Stimulated activated CD4-positive, alpha-beta T cell treated with anti-CD3 and anti-CD28 coated beads, Interleukin-1b, Interleukin-23, amount 100 ng/mL, for 24 hours (primary cell): Measurements from ENCODE around the gene APMAP.

Source experiments
- DNase-seq, 4 experiments: peaks; one replicate each; pipeline ENCODE4 v3.0.0-alpha.2; 2020; ENCODE audit warnings: low read depth in 4 of 4, low spot score in 1 of 4

Gene APMAP

DNA sequence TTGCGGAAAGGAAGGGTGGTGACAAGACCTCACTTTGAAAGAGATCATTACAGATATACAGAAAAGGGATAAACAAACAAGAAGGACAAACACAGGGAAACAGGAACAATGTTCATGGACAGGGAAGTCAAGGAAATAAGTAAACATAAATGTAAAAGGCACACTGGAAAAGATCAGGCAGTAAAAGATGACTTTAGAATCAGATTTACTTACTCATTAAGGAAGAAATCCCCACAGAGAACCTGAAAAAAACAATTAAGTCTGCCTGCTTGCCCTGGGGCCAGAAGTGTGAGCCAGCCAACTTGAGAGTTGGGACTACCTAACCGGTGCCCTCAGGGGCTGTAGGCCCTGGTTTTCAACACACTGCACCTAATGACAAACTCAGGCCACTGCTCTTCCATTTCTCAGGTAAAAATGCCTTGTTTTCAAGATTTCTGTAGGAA, 1.7 kb downstream of the APMAP start:
- no peak for DNase-seq

DNA sequence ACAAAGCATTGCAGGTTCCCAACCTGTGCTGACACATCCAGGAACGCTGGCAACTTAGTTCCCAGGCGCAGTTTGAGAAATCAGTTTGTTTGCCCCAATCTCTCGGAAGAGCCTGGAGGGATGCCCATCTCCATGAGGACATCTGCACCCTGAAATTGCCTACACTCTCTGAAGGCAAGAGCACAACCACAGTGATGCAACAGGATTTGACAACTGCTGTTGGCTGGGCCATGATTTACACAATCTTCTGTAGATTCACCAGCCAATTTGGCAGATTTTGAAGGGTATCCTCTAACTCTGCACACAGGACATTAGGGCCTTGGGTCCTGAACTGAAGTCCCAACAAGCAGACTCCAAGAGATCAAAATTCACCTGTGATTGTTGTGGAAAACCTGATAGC, 3.4 kb downstream of the APMAP start:
- no peak for DNase-seq

DNA sequence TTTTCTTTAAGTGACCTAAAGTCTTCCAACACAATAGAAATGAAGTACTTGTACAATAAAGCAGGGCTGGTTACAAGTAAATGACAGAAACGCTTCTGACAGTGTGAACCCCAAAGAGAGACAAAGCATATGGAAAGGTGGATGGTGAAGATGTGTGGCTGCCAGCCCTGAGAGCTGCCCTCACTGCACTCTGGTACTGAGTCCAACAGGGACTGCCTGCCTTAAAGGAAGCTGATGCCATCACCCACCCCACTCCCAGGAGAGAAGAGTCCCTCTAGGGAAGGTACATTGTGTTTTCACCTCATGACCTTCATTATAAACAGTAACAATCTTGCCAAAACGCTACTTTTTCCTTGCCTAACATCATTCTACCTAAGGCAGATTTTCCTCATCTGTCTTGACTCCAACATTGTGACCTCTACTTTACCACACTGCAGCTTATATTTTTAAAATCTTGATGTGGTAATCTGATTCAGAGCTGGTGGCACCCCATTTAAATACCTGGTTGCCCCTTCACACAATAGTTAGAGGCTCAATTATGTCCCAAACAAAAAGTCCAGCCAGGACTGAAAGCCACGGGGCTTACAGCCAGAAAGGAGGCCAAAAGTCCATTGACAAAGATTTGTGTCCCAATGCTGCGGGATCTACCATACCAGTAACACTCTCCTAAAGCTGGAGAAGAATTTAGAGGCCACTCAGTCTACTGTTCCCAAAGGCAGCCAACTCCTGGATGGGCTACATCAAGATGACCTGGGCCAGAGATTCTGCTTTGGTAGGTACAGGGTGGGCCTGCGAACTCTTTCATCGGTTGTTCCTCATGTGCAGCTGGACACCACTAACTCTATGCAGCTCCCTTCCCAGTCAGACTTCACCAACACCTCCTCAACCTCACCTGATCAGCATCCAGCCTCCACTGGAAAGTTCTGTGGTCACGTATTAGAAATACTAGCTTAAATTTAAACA, 4.4 kb downstream of the APMAP start:
- no peak for DNase-seq

DNA sequence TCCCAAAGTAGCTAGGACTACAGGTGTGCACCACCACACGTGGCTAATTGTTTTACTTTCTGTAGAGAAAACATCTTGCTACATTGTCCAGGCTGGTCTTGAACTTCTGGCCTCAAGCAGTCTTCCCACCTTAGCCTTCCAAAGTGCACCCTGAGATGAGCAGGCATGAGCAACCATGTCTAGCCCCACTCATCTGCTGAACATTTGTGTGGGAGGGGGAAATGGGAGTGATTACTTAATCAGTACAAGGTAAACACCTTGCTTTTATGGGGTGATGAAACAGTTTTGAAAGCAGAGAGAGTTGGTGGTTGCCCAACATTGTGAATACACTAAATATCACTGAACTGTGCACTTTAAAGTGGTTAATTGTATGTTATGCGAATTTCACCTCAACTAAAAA, 5.3 kb downstream of the APMAP start:
- DNase-seq = no peak

DNA sequence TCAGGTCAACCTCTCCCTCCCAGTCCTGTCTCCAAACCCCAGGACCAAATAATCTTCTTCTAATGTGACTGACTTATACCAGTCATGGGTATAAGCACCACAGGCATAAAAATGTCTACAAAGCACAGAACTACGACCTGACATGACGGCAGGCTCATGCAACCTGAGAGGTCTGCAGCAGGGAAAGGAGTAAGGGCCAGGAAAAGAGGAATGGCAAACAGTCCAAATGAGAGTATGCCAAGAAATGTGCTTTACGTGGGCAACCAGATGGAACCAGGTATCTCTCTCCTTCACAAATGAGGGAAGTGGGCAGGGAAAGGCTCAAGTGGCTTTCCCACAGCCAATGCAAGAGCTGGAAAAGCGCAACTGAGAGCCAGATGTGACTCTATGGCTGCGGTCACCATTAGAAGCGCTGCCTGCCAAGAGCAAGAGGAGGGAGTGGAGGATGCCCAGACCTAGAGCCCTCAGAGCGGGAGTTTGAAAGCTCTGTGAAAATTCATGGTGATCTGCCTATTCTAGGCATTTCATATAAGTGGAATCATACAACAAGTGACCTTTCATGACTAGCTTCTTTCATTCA, 6.0 kb downstream of the APMAP start:
- no peak for DNase-seq

DNA sequence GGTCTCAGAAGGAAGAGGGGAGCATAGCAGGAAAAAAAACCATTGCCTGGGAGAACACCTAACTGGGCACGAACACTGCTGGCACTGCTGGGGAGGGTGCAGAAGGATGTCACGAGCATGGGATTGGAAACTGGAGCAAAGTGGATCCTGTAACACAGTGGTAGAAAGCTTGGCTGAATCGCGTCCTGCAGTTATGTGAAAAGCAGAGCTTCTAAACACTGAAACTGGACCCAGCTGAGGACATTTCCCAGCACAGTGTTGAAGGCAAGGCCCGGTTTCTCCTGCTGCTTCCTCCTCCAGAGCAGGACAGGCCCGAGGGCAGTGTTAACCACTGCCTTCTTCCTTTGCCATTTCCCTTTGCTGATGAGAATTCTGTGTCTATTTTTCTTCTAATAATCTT, 6.7 kb downstream of the APMAP start:
- DNase-seq = no peak

DNA sequence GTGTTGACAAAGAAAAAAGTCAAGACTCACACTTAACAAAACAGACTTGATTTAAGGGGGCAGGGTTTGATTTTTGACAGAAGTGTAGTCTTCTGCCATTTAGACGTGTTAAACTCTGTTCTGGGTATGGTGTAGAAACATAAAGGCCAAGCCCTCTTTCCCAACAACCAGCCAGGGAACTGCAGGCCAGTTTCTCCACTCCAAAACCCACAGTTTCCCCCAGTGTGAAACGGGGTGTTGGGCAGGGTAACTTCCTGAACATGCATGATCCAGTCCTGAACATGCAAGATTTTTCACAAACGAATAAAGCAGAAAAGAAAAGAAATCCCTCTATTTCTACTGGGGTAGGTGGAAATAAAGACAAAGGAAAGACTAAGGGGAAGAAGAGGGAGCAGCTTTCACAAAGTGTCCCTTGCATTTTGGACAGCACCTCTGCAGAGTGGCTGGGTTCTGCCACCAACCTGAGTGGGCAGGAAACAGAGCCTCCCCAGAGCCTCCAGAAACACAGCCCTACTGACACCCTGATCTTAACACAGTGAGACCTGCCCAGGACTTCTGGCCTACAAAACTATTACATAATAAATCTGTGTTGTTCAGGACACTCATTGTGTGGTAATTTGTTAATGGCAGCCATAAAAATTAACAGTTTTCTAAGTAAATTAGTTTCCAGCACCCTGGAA, 7.5 kb downstream of the APMAP start:
- no peak for DNase-seq

DNA sequence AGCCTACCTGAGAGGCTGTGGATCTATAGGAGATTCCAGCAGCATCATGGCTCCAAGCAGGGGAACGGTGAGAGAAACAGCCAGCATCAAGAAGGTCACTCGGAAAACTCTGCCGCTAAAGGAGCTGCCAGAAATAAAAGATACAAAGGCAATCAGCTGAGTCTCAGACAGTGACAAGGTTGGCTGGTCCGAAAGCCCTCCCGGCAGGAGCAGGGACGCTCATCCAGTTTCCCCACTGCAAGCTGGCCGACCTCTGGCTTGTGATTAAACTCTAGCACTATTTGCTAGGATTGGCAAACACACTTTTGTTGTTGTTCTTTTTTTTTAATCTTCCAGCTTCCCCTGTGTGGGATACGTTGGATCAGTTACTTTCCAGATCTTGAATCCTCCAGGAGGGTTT, 8.7 kb downstream of the APMAP start:
- DNase-seq = no peak

DNA sequence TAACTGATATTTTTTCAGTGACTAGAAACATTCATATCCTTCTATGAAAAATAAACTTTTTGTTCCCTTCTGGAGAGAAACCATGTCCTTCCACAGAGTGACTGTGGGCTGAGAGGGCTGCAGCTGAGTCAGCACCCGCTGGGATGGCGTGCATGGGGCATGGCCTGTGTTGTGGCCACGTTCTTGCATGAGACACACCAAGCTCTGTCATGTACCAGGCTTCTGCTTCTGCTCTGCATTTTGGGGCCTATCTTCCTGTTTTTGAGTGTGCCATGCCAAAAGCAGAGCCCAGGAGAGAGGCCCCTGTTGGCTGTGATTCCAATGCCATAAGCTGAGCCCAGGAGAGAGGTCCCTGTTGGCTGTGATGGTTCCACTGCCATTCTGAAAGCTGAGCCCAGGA, 10.8 kb downstream of the APMAP start:
- DNase-seq = no peak

DNA sequence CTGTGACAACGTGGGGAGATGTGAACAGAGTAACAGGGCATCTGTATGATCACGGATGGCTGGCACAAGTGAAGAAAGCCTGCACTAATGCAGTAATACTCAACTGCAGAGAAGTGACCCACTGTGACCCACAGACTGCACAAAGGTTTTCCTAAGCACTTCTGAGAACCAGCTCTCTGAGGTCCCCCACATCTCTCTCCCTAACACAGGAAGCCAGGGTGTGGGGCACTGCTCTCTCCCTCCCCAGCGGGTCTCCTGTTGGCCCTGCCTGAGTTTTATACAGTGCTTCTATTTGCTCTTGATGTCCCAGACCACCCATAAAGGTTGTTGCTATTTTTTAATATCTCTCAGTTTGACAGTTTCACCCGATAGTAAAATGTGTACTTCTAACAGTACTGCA, 11.3 kb downstream of the APMAP start:
- no peak for DNase-seq

DNA sequence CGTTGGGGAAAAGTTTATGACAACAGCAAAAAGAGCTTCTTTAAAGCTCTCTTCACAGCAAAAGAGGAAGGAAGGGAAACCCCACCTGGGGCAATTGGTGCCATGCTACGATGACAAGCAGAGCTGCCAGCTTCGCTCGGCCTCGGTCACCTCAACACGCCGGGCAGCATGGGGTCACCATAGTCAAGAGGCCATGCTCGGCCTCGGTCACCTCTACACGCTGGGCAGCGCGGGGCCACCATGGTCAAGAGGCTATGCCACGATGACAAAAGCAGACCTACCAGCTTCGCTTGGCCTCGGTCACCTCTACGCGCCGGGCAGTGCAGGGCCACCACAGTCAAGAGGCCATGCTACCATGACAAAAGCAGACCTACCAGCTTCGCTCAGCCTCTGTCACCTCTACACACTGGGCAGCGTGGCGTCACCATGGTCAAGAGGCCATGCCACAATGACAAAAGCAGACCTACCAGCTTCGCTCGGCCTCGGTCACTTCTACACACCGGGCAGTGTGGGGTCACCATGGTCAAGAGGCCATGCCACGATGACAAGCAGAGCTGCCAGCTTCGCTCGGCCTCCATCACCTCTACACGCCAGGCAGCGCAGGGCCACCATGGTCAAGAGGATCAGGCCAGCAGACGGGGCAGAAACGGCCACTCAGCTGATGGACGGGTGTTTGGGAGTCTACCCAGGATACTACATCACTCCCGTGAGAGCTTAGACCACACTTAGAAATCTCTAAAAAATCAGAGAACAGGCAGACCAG, 12.1 kb downstream of the APMAP start:
- no peak for DNase-seq

DNA sequence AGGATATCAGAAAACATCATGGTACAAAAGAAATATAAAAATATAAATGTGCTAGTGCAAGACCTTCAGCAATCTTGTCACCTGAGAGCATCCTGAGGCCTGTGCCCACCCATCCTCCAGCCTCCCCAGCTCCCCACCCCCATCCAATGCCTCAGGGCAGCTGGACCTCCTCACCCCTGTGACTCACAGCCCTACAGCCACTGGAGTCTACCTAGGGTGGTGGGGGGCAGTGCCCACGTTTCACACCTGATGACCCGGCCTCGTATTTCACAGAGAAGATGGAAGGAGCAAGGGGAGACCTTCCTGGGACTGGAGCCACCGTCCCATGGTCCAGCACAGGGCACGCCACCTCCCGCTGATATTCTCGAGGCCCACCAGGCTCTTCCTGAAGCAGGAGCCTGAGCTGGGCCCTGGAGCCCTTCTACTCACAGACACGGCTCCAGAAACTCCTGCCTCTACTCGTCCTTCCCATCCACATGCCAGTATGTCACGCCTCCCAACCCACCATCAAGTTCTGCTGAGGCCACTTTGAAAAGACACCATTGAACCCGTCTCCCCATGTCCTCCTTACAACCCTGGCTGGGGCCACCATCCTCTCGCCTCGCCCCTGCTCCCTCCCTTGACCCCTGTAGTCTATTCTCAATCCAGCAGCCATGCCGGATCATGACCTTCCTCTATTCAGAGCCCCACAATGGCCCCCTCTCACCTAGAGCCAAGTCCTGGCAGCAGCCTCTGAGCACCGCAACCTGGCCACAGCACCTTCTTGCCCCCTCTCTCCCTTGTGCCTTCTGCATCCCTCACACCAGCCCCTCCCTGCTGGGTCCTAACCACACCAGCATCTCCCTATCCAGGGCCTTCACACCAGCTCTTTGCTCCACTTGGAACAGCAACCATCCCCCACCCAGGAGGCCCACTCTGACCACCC, 13.3 kb downstream of the APMAP start:
- no peak for DNase-seq

DNA sequence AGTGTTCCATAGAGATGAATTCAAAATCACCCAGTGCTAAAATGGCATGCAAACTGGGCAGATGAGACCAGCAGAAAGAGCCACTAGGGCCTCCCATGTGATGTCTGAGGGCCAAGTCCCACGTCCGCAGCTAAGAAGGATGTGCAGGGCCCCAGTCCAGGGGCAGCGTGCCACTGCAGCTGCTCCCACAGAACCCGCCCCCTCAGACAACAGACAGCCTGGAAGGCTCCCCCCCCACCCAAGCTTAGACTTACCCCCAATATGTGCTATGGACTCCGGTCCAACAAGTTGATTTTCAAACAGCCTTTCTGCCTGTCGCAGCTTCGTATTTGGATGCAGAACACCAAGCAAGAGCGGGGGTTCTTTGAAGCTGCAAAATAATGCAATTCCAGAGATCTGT, 14.0 kb downstream of the APMAP start:
- DNase-seq = no peak

DNA sequence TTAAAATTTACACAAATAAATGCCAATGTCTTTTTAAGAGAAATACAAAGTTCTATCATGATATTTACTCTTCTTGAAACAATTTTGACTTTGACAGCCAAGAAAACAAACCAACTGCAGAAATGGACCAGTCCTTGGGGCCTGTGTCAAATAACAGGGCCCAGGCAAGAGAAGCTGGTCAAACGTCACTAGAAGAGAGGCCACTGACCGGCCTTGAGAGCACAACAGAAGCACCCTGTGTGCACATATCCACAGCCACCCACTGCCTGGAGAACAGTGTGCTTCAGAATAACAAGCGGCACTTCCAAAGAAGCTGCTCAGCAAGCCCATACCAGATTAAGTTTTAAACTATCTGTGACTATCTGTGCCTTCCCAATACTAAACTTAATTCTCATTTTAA, 14.8 kb downstream of the APMAP start:
- no peak for DNase-seq

DNA sequence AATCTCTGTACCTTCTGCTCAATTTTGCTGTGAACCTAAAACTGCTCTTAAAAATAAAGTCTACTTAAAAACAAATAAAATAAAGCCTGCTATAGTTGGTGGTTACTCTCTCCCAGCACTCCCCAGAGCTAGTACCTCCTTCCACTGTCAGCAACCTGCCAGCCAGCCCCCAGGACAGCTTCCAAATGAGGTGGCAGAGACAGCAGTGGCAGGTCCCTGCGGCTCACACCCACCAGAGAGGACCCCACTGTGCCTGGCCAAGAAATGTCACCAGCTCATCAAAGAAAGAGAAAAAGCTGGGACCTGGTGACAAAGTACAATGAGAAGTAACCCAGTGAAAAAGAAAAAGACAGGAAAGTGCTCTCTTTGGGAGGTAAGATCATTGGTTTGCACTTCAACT, 15.2 kb downstream of the APMAP start:
- no peak for DNase-seq

DNA sequence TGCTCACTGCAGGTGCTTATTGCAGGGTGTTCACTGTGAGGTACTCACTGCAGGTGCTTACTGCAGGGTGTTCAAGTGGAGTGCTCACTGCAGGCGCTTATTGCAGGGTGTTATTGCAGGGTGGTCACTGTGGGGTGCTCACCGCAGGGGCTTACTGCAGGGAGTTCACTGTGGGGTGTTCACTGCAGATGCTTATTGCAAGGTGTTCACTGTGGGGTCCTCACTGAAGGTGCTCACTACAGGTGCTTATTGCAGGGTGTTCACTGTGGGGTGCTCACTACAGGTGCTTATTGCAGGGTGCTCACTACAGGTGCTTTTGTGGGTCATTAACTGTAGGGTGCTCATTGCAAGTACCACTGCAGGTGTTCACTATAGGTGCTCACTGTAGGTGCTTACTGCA, 20.2 kb downstream of the APMAP start:
- no peak for DNase-seq

DNA sequence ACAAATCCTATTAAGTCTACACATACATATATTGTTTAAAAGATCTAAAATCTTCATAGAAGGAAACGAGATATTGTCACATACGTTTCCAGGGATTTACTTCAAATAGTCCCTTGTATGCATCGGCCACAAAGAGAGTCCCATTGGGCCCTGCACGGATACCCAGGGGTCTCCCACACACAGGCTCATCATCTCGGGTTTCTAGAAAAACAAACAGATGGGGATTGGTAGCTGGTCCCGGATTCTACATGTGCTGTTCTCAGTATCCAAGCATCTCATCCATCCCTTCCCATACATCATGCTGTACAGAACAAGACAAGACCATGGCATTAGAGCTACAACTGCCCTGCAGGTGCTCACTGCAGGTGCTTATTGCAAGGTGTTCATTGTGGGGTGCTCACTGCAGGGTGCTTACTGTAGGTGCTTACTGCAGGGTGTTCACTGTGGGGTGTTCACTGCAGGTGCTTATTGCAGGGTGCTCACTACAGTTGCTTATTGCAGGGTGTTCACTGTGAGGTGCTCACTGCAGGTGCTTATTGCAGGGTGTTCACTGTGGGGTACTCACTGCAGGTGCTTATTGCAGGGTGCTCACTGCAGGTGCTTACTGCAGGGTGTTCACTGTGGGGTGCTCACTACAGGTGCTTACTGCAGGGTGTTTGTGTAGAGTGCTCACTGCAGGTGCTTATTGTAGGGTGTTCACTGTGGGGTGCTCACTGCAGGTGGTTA, 21.0 kb downstream of the APMAP start:
- no peak for DNase-seq

DNA sequence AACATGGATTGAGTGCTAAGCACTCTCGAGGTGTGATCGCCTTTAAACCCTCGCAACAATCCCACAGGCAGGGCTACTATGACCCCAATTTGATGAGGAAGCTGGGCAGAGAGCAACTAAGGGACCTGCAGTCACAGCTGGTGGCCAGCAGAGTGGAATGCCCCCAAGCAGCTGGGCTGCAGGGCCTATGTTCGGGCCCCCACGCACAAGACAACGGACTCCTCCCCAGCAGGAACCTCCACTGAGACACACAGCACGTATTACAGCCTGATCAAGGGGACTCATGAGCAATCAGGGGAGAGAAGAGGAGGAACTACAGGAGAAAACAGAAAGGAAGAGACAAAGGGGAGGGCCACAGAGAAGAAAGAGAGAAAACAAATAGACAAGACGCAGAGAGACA, 21.8 kb downstream of the APMAP start:
- DNase-seq = no peak

DNA sequence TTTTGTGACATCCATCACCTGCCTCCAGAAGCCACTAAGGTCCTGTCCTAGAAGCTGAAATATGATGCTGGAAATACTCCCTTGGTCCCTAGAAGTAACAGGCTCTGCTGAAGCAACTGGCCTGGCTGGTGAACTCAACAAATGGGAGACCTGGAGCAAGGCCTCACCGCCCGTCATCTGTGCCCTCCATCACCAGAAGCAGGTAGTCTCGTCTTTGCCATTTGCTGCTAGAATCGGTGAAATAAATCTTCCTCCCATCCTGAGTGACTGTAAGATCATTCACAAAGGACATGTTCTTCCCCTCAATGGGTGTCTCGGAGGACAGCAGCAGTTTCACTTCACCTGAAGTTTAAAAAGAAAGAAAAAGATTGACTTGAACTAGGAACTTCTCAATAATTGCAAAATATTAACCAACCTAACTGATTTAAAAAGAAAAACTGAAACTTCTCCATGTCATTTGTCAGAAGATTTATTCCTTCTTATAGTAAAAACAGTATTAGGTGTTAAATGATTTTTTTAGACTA, 22.5 kb downstream of the APMAP start:
- no peak for DNase-seq
